Dedifferentiated amniotic fluid mesenchymal stem cell (primary cell): ENCODE data around the gene RASA4B.
"Not testable (repeated sequence)": the region's sequence is repeated elsewhere in the genome, so short reads cannot be mapped to it uniquely, and the experiment has no call there.

Source experiments
- DNase-seq: peaks from one replicate; pipeline ENCODE4 v3.0.0-alpha.2; 2016; ENCODE audit errors: extremely low spot score

Gene RASA4B

GRCh38 chr7:102511860-102512522 lies 5.6 kb downstream of the RASA4B start:
- DNase-seq = not testable (repeated sequence)

GRCh38 chr7:102510575-102510974 lies 7.0 kb downstream of the RASA4B start:
- DNase-seq = not testable (repeated sequence)

DNA sequence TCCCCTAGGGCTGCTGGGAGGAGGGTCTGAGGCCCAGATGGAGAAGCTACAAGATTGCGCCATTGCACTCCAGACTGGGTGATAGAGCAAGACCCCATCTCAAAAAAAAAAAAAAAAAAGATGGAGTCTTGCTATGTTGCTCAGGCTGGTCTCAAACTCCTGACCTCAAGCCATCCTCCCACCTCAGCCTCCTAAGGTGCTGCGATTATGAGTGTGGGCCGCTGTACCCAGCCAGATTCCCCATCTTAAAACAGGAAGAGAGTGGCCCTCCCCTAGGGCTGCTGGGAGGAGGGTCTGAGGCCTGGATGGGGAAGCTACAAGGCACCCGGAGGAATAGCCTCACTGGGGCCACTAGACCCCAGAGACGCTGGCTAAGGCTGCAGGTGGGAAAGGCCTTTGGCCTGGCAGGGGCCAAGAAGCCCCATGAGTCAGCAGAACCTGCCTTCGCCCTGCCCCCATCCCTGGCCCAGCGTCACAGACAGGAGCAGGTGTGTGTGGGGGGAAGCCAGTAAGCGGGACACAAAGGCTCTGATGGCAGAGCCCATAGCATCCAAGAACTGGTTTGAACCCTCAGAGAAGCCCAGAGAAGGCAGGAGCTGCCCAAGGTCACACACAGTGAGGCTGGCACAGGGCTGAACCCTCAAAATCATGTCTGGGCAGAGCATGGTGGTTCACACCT lies 10.0 kb downstream of the RASA4B start:
- not testable (repeated sequence) for DNase-seq

- DNase-seq = not testable (repeated sequence)
These were observed 12.0 kb downstream of the RASA4B start for GRCh38 chr7:102505298-102506185.

- not testable (repeated sequence) for DNase-seq
These were observed 14.4 kb downstream of the RASA4B start for GRCh38 chr7:102503141-102503540.

GRCh38 chr7:102498321-102498720 lies 19.3 kb downstream of the RASA4B start:
- DNase-seq = not testable (repeated sequence)

GRCh38 chr7:102497308-102497707 lies 20.3 kb downstream of the RASA4B start:
- DNase-seq = not testable (repeated sequence)

- not testable (repeated sequence) for DNase-seq
These were observed 20.7 kb downstream of the RASA4B start for GRCh38 chr7:102496861-102497260.

- DNase-seq = not testable (repeated sequence)
These were observed 23.0 kb downstream of the RASA4B start for GRCh38 chr7:102494473-102495149.

DNA sequence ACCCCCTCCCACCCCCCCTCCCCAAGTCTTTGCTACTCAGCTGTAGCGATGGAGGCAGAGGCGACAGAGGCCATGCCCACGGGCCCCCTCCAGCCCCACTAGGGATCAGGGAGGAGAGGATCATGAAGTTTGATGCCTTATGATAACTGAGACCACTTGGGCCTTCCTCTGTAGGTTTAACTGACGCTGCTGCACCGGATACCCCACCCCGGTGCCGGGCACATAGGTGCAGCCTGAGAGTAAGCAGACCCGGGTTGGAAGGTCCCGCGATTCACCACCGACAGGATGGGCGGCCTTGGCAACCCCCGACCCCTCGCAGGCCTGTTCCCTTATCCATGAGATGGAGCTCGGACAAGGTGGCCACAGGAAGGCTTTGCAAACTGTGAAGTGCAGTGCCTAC lies 23.6 kb downstream of the RASA4B start:
- DNase-seq = not testable (repeated sequence)

DNA sequence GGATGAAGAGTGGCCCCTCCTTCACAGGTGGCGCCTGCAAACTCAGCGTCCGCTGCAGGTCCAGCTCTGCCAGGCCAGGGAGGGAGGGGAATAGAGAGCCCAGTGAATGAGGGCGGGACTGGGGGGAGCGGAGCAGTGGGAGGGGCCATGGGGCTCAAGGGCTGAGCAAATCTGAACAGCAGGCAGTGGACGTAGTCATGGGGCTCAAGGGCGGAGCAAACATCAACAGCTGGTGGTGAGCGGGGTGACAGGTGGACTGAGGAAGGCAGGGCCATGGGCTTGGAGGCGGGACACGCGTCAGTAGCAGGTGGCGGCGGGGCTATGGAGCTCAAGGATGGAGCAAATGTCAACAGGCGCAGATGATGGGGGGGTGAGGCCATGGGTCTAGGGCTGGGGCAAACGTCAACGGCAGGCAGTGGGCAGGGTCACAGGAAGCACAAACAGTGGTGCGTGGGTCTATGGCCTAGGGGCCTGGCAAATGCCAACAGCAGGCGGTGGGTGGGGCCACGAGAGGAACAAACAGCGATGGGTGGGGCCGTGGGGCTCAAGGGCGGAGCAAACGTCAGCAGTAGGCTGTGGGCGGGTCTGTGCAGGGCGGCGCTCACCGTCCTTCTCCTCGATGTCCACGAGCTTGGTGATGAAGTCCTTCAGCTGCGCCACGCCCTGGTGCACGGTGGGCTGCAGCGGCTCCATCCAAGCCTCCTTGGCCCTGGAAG lies 24.2 kb downstream of the RASA4B start:
- DNase-seq = not testable (repeated sequence)

DNA sequence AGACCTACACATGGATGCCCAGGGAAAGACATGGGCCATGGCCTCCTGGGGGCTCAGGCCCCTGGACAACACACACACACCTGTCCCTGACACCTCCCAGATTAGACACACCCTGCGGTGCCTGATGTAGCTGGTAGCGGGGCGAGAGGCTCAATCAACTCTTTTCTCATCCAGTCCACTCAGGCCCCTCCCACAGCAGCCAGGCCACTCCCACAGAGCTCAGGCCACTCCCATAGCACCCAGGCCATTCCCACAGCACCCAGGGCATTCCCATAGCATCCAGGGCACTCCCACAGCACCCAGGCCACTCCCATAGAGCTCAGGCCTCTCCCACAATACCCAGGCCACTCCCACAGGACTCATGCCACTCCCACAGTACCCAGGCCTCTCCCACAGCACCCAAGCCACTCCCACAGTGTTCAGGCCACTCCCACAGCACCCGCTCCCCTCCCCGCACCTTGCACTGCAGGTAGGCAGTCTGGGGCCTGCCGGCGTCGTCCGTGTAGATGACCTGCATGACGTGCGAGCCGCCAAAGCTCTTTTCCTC lies 27.0 kb downstream of the RASA4B start:
- not testable (repeated sequence) for DNase-seq

GRCh38 chr7:102484317-102484716 lies 33.3 kb downstream of the RASA4B start:
- DNase-seq = not testable (repeated sequence)

DNA sequence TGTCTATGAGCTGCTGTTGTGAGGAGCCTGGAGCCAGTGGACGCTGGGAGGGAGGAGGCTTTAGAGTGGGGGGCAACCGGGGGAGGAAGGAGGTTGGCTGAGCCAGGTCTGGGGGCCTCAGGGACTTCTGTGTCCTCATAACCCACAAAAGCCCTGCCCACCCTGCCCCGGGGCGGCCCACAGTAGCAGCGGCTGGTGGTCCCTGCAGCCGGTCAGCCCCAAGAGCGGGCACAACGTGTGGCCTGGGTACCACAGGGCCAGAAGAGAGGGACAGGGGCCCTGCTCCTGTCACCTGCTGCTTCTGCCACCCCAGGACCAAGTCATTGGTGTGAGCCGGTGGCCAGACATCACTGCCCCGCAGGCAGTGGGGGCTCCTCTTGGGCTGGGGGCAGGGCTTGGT lies 35.6 kb downstream of the RASA4B start:
- not testable (repeated sequence) for DNase-seq

DNA sequence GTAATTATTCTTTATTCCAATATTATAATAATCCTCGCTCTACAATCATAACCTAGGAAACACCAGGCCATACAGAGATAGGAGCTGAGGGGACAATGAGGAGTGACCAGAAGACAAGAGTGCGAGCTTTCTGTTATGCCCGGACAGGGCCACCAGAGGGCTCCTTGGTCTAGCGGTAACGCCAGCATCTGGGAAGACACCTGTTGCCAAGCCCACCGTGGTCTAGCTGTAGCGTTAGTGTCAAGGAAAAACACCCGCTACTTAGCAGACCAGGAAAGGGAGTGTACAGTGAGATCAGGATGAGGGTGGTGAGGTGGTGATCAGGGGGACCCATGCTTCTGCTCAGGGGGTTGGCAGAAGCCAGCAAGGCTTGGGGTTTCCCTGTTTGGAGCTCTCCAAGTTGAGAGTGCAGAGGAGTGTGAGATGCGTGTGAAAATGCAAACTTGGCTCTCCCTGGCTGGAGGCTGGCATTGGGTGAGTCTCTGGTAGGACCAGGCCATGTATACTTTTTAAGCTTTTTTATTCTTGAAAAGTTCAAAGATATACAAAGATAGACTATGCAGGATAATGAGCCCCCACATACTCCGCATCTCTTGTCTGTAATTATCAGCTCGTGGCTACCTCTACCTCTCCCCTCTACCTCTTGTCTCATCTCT lies 37.5 kb downstream of the RASA4B start:
- DNase-seq = not testable (repeated sequence)

- not testable (repeated sequence) for DNase-seq
These were observed 38.4 kb downstream of the RASA4B start for GRCh38 chr7:102479209-102479584.

DNA sequence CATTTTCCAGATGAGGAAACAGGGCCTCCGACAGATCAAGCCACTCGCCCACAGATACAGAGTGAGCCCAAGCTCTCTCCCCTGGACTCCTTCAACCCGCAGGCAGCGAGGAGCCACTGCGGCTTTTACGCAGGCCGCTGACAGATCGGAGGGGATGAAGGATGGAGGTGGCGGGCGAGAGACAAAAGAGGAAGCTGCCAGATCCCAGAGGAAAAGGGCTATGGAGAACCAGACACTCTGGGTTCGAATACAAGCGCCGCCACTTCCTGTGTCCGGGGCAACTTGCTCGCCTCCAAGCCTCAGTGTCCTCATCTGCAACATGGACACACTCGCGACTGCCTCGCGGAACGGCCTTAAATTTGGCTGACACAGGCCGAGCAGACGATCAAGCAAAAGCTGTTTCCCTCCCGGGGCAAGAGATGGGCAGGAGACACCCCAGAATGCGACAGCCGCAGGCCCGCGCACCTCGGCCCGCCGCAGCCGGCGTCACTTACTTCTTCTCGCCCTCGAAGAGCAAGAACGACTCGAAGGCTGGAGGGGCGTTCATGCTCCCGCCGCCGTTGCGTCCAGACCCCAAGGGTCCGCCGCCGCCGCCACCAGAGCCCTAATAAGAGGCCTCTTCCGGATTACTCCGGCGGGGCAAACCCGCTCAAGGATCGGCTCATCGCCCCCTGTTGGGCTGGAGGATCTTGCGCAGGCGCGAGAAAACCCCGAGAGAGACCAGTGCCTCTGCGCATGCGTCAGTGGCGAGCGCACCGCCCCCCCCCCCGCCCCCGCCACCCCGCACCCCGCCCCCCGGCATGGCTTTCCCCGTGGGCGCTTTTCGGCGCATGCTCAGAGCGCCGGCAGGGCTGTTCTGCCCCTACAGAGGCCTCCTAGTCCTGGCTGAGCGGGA lies 39.0 kb downstream of the RASA4B start, which contains the start of gene POLR2J:
POLR2J (minus strand) TSS at position 609 of the 895 bp plus-strand sequence; CDS start at position 547, 62 bp downstream.
- DNase-seq = not testable (repeated sequence)

DNA sequence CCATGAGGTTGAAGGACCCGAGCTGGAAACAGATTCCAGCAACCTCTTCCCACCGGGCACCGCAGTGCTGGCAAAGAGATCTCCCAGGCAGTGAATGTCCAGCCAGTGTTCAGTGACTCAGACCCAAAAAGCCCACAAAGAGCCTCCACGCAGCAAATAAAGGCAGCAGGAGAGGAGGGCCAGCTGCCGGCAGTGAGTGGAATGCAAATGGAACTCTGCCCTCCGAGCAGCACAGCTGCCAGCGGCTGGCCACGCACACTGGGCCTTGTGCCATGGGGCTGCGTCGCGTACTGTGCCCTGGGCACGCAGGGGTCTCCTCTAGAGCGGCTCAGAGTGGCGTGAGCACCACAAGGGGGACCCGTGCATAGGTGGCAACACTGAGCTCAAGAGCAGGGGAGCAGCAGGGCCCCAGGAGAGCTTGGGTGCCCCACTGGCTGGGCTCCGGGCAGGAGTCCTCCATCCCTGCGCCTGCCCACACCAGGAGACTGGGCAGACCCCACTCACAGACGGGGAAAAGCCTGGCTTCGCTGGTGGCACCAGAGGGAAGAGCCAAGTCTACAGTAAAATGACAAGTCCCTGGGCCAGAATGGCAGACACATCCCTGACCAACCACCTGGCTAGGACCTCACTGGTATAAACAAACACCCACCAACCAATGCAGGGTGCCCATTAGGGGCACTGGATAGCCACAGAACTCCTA lies 42.7 kb downstream of the RASA4B start:
- not testable (repeated sequence) for DNase-seq
